ENCODE data around the gene CNTNAP5.

The CNTNAP5 gene

GRCh38 chr2:124822516-124822915 lies 797.4 kb downstream of the CNTNAP5 start:
- no peak for DNase-seq (ENCODE audit: low read depth, low spot score)
- TF ChIP-seq CTCF (IDR thresholded peaks at IDR 0.05; ENCODE audit: insufficient read depth, low read length, missing control alignments), result no peak
- ChIA-PET CTCF (no interaction called here), POLR2A (no interaction called here)
- no peak overlapping the region for H3K4me3 ChIP-seq (ENCODE audit: low read depth, low read length)

GRCh38 chr2:124824441-124824840 lies 799.4 kb downstream of the CNTNAP5 start:
- ChIA-PET POLR2A (no interaction called here), CTCF (no interaction called here)
- TF ChIP-seq CTCF (IDR thresholded peaks at IDR 0.05; ENCODE audit: insufficient read depth, low read length, missing control alignments), result no peak
- no peak overlapping the region for H3K4me3 ChIP-seq (ENCODE audit: low read depth, low read length)
- no peak for DNase-seq (ENCODE audit: low read depth, low spot score)

- no peak for DNase-seq (ENCODE audit: low read depth, low spot score)
- CTCF ChIA-PET, result no interaction called here
Observed at GRCh38 chr2:124832521-124832920, 807.4 kb downstream of the CNTNAP5 start.

GRCh38 chr2:124834331-124834730 lies 809.2 kb downstream of the CNTNAP5 start:
- no peak for DNase-seq (ENCODE audit: low read depth, low spot score)
- POLR2A ChIA-PET, result no interaction called here
- TF ChIP-seq CTCF (IDR thresholded peaks at IDR 0.05; ENCODE audit: insufficient read depth, low read length, missing control alignments), result no peak
- CTCF ChIA-PET, result no interaction called here
- H3K4me3 ChIP-seq (ENCODE audit: low read depth, low read length), result no peak overlapping the region

More at GRCh38 chr2:124832521-124832920, 807.4 kb downstream of the CNTNAP5 start:
- POLR2A ChIA-PET, result no interaction called here
- H3K4me3 ChIP-seq (ENCODE audit: low read depth, low read length), result no peak overlapping the region
- no peak for TF ChIP-seq CTCF (IDR thresholded peaks at IDR 0.05; ENCODE audit: insufficient read depth, low read length, missing control alignments)

- CTCF ChIA-PET, result no interaction called here
Observed at GRCh38 chr2:124835331-124835730, 810.2 kb downstream of the CNTNAP5 start.

GRCh38 chr2:124836416-124836815 lies 811.3 kb downstream of the CNTNAP5 start:
- DNase-seq (ENCODE audit: low read depth, low spot score), result no peak
- H3K4me3 ChIP-seq (ENCODE audit: low read depth, low read length), result no peak overlapping the region
- TF ChIP-seq CTCF (IDR thresholded peaks at IDR 0.05; ENCODE audit: insufficient read depth, low read length, missing control alignments), result no peak
- ChIA-PET CTCF (no interaction called here), POLR2A (no interaction called here)

More at GRCh38 chr2:124835331-124835730, 810.2 kb downstream of the CNTNAP5 start:
- no peak for TF ChIP-seq CTCF (IDR thresholded peaks at IDR 0.05; ENCODE audit: insufficient read depth, low read length, missing control alignments)
- H3K4me3 ChIP-seq (ENCODE audit: low read depth, low read length), result no peak overlapping the region
- DNase-seq (ENCODE audit: low read depth, low spot score), result no peak
- POLR2A ChIA-PET, result no interaction called here
